Measurements from ENCODE around the gene CD24. TPM values are rescaled to one million over a fixed set of nuclear protein-coding genes. Genes with fewer than 3 reads are reported as not detected.

CD24 gene
- polyA plus RNA-seq, 2 of the 4 experiments (the other 2 are of a cell fraction): 284 to 602 TPM

DNA sequence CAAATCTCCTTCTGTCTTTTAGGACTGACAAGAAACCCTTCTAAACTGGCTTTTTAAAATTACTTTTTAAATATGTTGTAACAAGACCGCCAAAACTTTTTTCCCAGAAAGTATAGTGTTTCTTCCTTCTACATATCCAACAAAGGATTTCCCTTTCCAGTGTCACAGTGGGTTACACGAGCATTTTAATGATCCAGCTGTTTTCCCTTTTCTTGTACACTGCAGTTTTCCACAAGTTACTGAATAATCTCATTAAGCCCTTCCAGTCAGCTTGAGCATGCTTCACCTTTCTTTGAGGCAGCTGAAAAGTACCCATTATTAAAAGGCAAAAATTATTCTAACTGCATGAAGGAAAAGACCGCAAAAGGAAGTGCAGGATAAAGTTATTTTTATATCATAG lies 48.6 kb downstream of the CD24 start:
- H3K9me3 ChIP-seq: no peaks in the 10 kb centered on the region
- 86% methylated on average over 3 of the region's 3 CpGs for WGBS (ENCODE audit: missing lambda C conversion rate)
- DNase-seq (ENCODE audit: low read depth in 1 of 2, low spot score in 1 of 2) (no peak), FAIRE-seq (no peak), ATAC-seq (no peak)
- peaks cover 21% of the 10 kb centered on the region for H3K4me1 ChIP-seq
- ChIA-PET POLR2A (no interaction called here), CTCF (no interaction called here)
- no peak for TF ChIP-seq KDM1A (IDR thresholded peaks at IDR 0.05; ENCODE audit: low read depth)
- no peak overlapping the region for H3K4me3 ChIP-seq
- H3K4me2 ChIP-seq: peak overlapping the region; percentile 72; the same call in 2 of the 3 replicates
- H3K27ac ChIP-seq: peak overlapping the region; percentile 49 to 60; a peak in 4 of 6 replicates

DNA sequence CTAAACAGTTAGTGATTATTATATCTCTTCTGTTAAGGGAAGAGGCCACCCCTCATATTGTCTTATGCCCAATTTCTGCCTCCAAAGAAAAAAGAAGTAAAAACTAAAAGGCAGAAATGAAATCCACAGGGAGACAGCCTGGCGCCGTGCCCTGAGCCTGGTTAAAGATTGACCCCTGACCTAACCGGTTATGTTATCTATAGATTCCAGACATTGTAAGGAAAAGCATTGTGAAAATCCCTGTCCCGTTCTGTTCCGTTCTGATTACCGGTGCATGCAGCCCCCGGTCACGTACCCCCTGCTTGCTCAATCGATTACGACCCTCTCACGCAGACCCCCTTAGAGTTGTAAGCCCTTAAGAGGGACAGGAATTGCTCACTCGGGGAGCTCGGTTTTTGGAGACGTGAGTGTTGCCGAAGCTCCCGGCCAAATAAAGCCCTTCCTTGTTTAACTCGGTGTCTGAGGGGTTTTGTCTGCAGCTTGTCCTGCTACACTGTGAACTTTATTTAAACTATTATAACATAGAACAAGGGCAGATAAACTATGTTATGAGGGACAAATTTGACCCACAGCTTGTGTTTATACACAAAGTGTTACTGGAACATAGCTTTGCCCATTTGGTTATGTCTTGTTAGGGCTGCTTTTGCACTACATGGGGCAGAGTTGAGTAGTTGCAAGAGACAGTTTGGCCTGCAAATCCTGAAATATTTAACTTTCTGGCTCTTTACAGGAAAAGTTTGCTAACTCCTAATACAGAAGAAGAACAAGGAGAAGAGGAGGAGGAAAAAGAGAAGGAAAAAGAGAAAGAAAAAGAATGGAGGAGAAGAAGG lies 49.6 kb downstream of the CD24 start:
- FAIRE-seq: no peak
- Histone ChIP-seq H3K4me2 (peak overlapping the region; percentile 72), H3K27ac (peak overlapping the region; percentile 49 to 80), H3K4me3 (peak overlapping the region; percentile 23; the same call in 2 of the 3 replicates), H3K9me3 (no peaks in the 10 kb centered on the region), H3K4me1 (peaks cover 21% of the 10 kb centered on the region)
- ATAC-seq: peak; percentile 67 to 70; a peak in 4 of 6 replicates
- ChIA-PET POLR2A (no interaction called here), CTCF (interaction anchor here (1.3 kb wide), 1 partner anchor 303 kb away, joined by 3 read pairs; no protein-coding TSS in a partner anchor)
- 2% methylated on average over 17 of the region's 17 CpGs for WGBS (ENCODE audit: missing lambda C conversion rate)
- TF ChIP-seq JUNB (IDR thresholded peaks at IDR 0.05) (no peak), HDAC2 (IDR thresholded peaks at IDR 0.05) (no peak), FOSB (CRISPR knock-in tag; IDR thresholded peaks at IDR 0.05) (no peak), HOXB13 (CRISPR knock-in tag; IDR thresholded peaks at IDR 0.05; ENCODE audit: low read depth) (no peak), MAZ (IDR thresholded peaks at IDR 0.05; ENCODE audit: borderline replicate concordance, low read depth, low read length) (no peak), TP53 (CRISPR knock-in tag; IDR thresholded peaks at IDR 0.05) (no peak), MYC (IDR thresholded peaks at IDR 0.05; ENCODE audit: borderline replicate concordance, low read length) (no peak), GATA3 (IDR thresholded peaks at IDR 0.05; ENCODE audit: borderline replicate concordance) (no peak), HEYL (CRISPR knock-in tag; IDR thresholded peaks at IDR 0.05) (no peak), POLR2A (IDR thresholded peaks at IDR 0.05; ENCODE audit: low read length) (no peak), MAFK (IDR thresholded peaks at IDR 0.05; ENCODE audit: partially characterized antibody) (no peak), SREBF2 (IDR thresholded peaks at IDR 0.05) (no peak), RNF2 (IDR thresholded peaks at IDR 0.05; ENCODE audit: borderline replicate concordance, low read depth) (no peak), EP300 (IDR thresholded peaks at IDR 0.05) (no peak), CBX2 (IDR thresholded peaks at IDR 0.05; ENCODE audit: borderline replicate concordance, low read depth) (no peak)
- TF ChIP-seq, protein P1, sequence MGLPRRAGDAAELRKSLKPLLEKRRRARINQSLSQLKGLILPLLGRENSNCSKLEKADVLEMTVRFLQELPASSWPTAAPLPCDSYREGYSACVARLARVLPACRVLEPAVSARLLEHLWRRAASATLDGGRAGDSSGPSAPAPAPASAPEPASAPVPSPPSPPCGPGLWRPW (IDR thresholded peaks at IDR 0.05): no peak
- DNase-seq (ENCODE audit: low read depth in 1 of 2, low spot score in 1 of 2): no peak

DNA sequence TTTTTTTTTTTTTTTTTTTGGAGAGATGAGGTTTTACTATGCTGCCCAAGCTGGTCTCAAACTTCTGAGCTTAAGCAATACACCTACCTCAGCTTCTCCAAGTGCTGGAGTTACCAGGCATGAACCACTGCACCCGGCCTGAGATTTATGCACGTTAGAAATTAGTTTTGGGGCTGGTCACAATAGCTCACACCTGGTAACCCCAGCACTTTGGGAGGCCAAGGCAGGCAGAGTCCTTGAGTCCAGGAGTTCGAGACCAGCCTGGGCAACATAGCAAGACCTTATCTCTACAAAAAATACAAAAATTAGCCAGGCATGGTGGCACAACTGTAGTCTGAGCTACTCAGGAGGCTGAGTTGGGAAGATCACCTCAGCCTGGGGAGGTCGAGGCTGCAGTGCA lies 51.9 kb downstream of the CD24 start:
- DNase-seq (ENCODE audit: low read depth in 1 of 2, low spot score in 1 of 2): no peak

More for the DNA sequence above, 51.9 kb downstream of the CD24 start:
- Histone ChIP-seq H3K4me2 (no peak overlapping the region), H3K4me3 (no peak overlapping the region), H3K27ac (no peak overlapping the region; a peak in 1 of 6 replicates), H3K4me1 (peaks cover 21% of the 10 kb centered on the region), H3K9me3 (no peaks in the 10 kb centered on the region)
- ATAC-seq (no peak), FAIRE-seq (no peak)
- CTCF ChIA-PET: no interaction called here
- POLR2A ChIA-PET: no interaction called here
- WGBS (ENCODE audit: missing lambda C conversion rate): 49% methylated on average over 3 of the region's 4 CpGs
- no peak for TF ChIP-seq CEBPB (IDR thresholded peaks at IDR 0.05)
- no peak for TF ChIP-seq RARB (CRISPR knock-in tag; IDR thresholded peaks at IDR 0.05)

Other genes with a start within 250 kb of the CD24 start
- gene MTRES1, start 53.5 kb upstream of the CD24 start, polyA plus RNA-seq (2011; rRNA removed): 7.5 and 11.8 TPM in 2 replicates
- gene MTRES1, start 53.5 kb upstream of the CD24 start, polyA plus RNA-seq (2017; fragmentation: RNase III; extraction: RNeasy Plus Mini Kit Qiagen cat#74134 plus additional on column Dnase treatment): 12.1 to 13.8 TPM (median 12.6 TPM) in 3 replicates
- gene BEND3, start 140.8 kb upstream of the CD24 start, polyA plus RNA-seq (2011; rRNA removed): 2.2 and 2.7 TPM in 2 replicates
- gene BEND3, start 140.8 kb upstream of the CD24 start, polyA plus RNA-seq (2017; fragmentation: RNase III; extraction: RNeasy Plus Mini Kit Qiagen cat#74134 plus additional on column Dnase treatment): 2.3 to 2.7 TPM (median 2.4 TPM) in 3 replicates